ENCODE measurements around the gene MED8. TPM values are rescaled to one million over a fixed set of nuclear protein-coding genes. Genes with fewer than 3 reads are reported as not detected.

MED8 gene
- total and polyA plus RNA-seq, 9 of the 15 experiments (the other 6 are each of a cell fraction or from before 2014, with no cell fraction given), result 23.0 to 120 (median 56.4) TPM

- TF ChIP-seq STAT5A (IDR thresholded peaks at IDR 0.05; ENCODE audit: borderline replicate concordance, low read length) (no peak), ZNF140 (CRISPR knock-in tag; IDR thresholded peaks at IDR 0.05) (no peak), ESRRA (IDR thresholded peaks at IDR 0.05; ENCODE audit: borderline replicate concordance, low read depth) (0 out of 2 replicates have a peak, but pooled peaks have one; percentile 24), NFRKB (IDR thresholded peaks at IDR 0.05; ENCODE audit: low read depth) (peak; percentile 69), RCOR1 (IDR thresholded peaks at IDR 0.05; ENCODE audit: borderline replicate concordance in 1 of 2, low read depth in 2 of 2, low read length in 2 of 2) (peak in 1 of 2 experiments; percentile 37; a peak in 1 of 4 replicates), TEAD1 (CRISPR knock-in tag; IDR thresholded peaks at IDR 0.05) (peak in 1 of 2 experiments; percentile 85; a peak in 3 of 4 replicates), ZNF707 (CRISPR knock-in tag; conservative IDR thresholded peaks at IDR 0.05) (no peak)
Observed at GRCh38 chr1:43358121-43358745, 31.4 kb downstream of the MED8 start (continued).

- peaks cover 5% of the 10 kb centered on the region for H3K9me1 ChIP-seq (ENCODE audit: control insufficient read depth, insufficient read depth, low read length)
- H3K79me2 ChIP-seq (ENCODE audit: control insufficient read depth, insufficient read depth, low read length), result peaks cover 31% of the 10 kb centered on the region
- H3K9ac ChIP-seq (ENCODE audit: insufficient read depth in 1 of 2, low read depth in 2 of 2, low read length in 2 of 2), result no peak overlapping the region
- no peaks in the 10 kb centered on the region; the same call in 1 of the 2 replicates for H4K20me1 ChIP-seq (replicated peaks; ENCODE audit: control insufficient read depth, insufficient read depth, low read length)
- DNase-seq (ENCODE audit: extremely low read depth in 1 of 4, low spot score in 3 of 4) (no peak), ATAC-seq (no peak), FAIRE-seq (no peak)
- H3K36me3 ChIP-seq (ENCODE audit: control insufficient read depth, insufficient read depth, low read length), result peaks cover 30% of the 10 kb centered on the region
- no peak overlapping the region for H2AFZ ChIP-seq (ENCODE audit: low read depth, low read length)
- POLR2A ChIA-PET, result interaction anchor here (1.2 kb wide), 1 partner anchor 52 kb away, joined by 3 read pairs; no protein-coding TSS in a partner anchor
- WGBS (ENCODE audit: insufficient coverage, low coverage, missing lambda C conversion rate), result 74% methylated on average over 4 of the region's 4 CpGs
- in situ Hi-C loops (cut with MboI), result no loop called here
- CTCF ChIA-PET (ENCODE audit: low intra/inter-chr PET ratio), result interaction anchor here (1.7 kb wide), 1 partner anchor 119 kb away, joined by 9 read pairs; no protein-coding TSS in a partner anchor
- no peak overlapping the region for H3K4me2 ChIP-seq (ENCODE audit: insufficient read depth, low read length)
- no peaks in the 10 kb centered on the region for H3K27me3 ChIP-seq (ENCODE audit: control insufficient read depth in 2 of 2, insufficient read depth in 2 of 2, low read length in 2 of 2)
- BruUV-seq (replicated peaks), result no TSS peak
- H3K4me1 ChIP-seq (replicated peaks in 1 of 2; ENCODE audit: control insufficient read depth in 2 of 2, insufficient read depth in 2 of 2, low read length in 2 of 2), result peaks cover 25 to 27% of the 10 kb centered on the region in 2 experiments
- intact Hi-C loops (cut with micrococcal nuclease), result no loop called here
- H3K27ac ChIP-seq (ENCODE audit: extremely low read depth, low read depth, low read length), result no peak overlapping the region
- H3K9me3 ChIP-seq (replicated peaks; ENCODE audit: control insufficient read depth, insufficient read depth, low read depth, low read length), result no peaks in the 10 kb centered on the region
- no peak overlapping the region for H3K4me3 ChIP-seq
- TF ChIP-seq ZNF639 (CRISPR knock-in tag; conservative IDR thresholded peaks at IDR 0.05 in 1 of 2, IDR thresholded peaks at IDR 0.05 in 1 of 2) (no peak), ELF2 (CRISPR knock-in tag; IDR thresholded peaks at IDR 0.05) (no peak), SLC30A9 (CRISPR knock-in tag; IDR thresholded peaks at IDR 0.05) (no peak), RBM39 (optimal IDR thresholded peaks at IDR 0.05; ENCODE audit: low read depth, low read length) (no peak), GTF3C2 (IDR thresholded peaks at IDR 0.05; ENCODE audit: borderline replicate concordance, extremely low read depth, insufficient read length) (no peak), DIDO1 (tag; IDR thresholded peaks at IDR 0.05; ENCODE audit: low read depth) (no peak), MNT (conservative IDR thresholded peaks at IDR 0.05) (no peak)
Observed at GRCh38 chr1:43357251-43357650, 32.3 kb downstream of the MED8 start.
